Vagina (tissue), 2 donors: ENCODE results near the gene LSM4. TPM values are rescaled to one million over a fixed set of nuclear protein-coding genes. Genes with fewer than 3 reads are reported as not detected.

ENCODE experiments used
- DNase-seq, 2 donors: peaks; one replicate each; pipeline ENCODE4 v3.0.0-alpha.2; 2017; ENCODE audit errors: extremely low spot score in 2 of 2
- H3K27ac ChIP-seq: fragments of 200-600 bp; sonication (generic); one replicate; pipeline ENCODE4 v1.5.1; 2019
- H3K27me3 ChIP-seq: fragments of 200-600 bp; sonication (generic); one replicate; pipeline ENCODE4 v1.5.1; 2019
- H3K36me3 ChIP-seq, 2 donors: fragments of 200-600 bp; sonication (generic); one replicate each; pipeline ENCODE4 v1.5.1; 2017 to 2019
- H3K4me1 ChIP-seq: fragments of 200-600 bp; sonication (generic); one replicate; pipeline ENCODE4 v1.5.1; 2019
- H3K4me3 ChIP-seq, 2 donors: fragments of 200-600 bp; sonication (generic); 1 replicate in 1 of 2; 2 replicates in 1 of 2; pipeline ENCODE4 v1.5.1; 2016 to 2019
- H3K9me3 ChIP-seq: fragments of 200-600 bp; sonication (generic); one replicate; pipeline ENCODE4 v1.5.1; 2019
- CTCF ChIP-seq, 3 experiments: fragments of 450-650 bp in 2 of 3; fragments of 200-600 bp in 1 of 3; sonication (generic) in 1 of 3; IDR thresholded peaks; one replicate each; pipeline ENCODE4 v1.5.1; 2017 to 2019; ENCODE audit warnings: antibody characterized with exemption in 3 of 3, mild to moderate bottlenecking in 2 of 3, moderate library complexity in 2 of 3
- POLR2A ChIP-seq, 2 donors: fragments of 450-650 bp; IDR thresholded peaks; one replicate each; pipeline ENCODE4 v1.6.1; 2017; ENCODE audit warnings: antibody characterized with exemption in 2 of 2, mild to moderate bottlenecking in 2 of 2, moderate library complexity in 2 of 2
- POLR2AphosphoS5 ChIP-seq, 2 donors: sonication (generic); formaldehyde crosslinking; IDR thresholded peaks; one replicate each; pipeline ENCODE4 v1.9.0; 2017; ENCODE audit warnings: antibody characterized with exemption in 2 of 2, mild to moderate bottlenecking in 2 of 2, low read depth in 1 of 2; ENCODE audit not compliant: insufficient read depth in 1 of 2
- intact Hi-C: fragments of 100-400 bp; cut with DNase I; formaldehyde crosslinking; loops from one replicate; pipeline ENCODE4 v1.15.1; 2023
- total RNA-seq: library from RNA; depleted of rRNA; stranded (reverse); fragments of >200 nt; gene quantifications from one replicate; pipeline ENCODE4 v1.2.3, GENCODE V29; 2016

LSM4 gene
- total RNA-seq, 1 donor from 2014 or later = 54.3 TPM

DNA sequence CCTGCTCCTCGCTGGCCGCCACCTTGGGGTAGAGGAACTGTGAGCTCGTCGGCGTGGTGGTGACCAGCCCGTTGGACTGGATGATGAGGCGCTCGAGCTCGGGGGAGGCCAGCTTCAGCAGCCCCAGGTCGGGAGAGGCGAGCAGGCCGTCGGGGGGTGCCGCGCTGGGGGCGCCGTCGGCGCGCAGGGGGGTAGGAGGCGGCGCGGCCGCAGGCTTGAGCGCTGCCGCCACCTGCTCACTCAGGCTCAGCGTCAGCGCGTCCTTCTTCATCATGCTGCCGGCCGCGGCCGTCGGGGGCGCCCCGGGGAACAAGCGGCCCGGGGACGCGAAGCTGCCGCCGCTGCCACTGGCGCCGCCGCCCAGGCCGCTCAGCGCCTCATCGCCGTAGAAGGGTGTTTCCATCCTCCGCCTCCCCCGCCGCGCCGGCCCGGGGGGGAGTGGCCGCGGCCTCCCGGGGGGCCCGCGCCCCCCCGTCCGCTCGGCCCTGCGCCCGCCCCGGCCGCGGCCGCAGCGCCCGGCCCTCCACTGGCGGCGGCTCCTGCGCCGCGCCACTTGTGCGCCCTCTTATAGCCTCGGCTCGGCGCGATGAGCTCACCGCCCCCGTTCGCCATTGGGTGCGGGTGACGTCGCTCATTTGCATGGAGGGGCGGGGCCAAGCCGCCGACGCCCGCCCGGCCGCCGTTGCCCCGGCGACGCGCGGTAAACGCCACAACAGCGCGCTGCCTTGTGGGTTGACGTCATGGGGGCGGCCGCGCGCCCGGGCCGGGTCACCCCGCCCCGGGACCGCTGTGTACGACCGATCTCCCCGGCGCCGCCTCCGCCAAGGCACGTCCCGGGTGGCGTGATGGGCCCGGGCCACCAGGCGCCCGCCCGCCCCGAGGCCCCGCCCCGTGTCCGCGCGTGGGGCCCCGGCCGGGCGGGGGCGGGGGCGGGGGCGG is 41.5 kb downstream of the LSM4 start, which contains the start of gene JUND:
Gene JUND, minus strand, starts transcription at position 541 of the 939 bp plus-strand sequence. Its CDS starts 138 bp downstream, at position 403.
- intact Hi-C loops = loop anchor here (2.0 kb wide), 2 partner anchors 23 to 135 kb away; no protein-coding TSS in a partner anchor
- Histone ChIP-seq H3K36me3 (no peaks in the 10 kb centered on the region), H3K4me3 (peak within 1 kb of the TSS; percentile 83 to 100), H3K27me3 (no peaks in the 10 kb centered on the region), H3K9me3 (no peaks in the 10 kb centered on the region), H3K4me1 (peaks cover 35% of the 10 kb centered on the region), H3K27ac (peak within 1 kb of the TSS; percentile 100)
- peak in 1 of 2 donors; percentile 98 for DNase-seq
- TF ChIP-seq CTCF (IDR thresholded peaks at IDR 0.05) (no peak), POLR2A (IDR thresholded peaks at IDR 0.05) (peak; percentile 64 to 95), POLR2AphosphoS5 (IDR thresholded peaks at IDR 0.05; ENCODE audit: insufficient read depth in 1 of 2, low read depth in 1 of 2) (peak in 1 of 2 donors; percentile 65)

- intact Hi-C loops = loop anchor here (2.0 kb wide), 2 partner anchors 24 to 136 kb away; no protein-coding TSS in a partner anchor
- Histone ChIP-seq H3K27ac (peak overlapping the region; percentile 100), H3K36me3 (no peaks in the 10 kb centered on the region), H3K9me3 (no peaks in the 10 kb centered on the region), H3K4me1 (peaks cover 41% of the 10 kb centered on the region), H3K27me3 (no peaks in the 10 kb centered on the region), H3K4me3 (peak overlapping the region; percentile 83 to 100)
- peak in 1 of 2 donors; percentile 93 for DNase-seq
- peak; percentile 28 to 96 for TF ChIP-seq POLR2A (IDR thresholded peaks at IDR 0.05)
- TF ChIP-seq POLR2AphosphoS5 (IDR thresholded peaks at IDR 0.05; ENCODE audit: insufficient read depth in 1 of 2, low read depth in 1 of 2) = peak; percentile 39 to 99
- TF ChIP-seq CTCF (IDR thresholded peaks at IDR 0.05) = no peak
Observed at GRCh38 chr19:18280247-18281081, 42.4 kb downstream of the LSM4 start.

- peak in 1 of 2 donors; percentile 96 for DNase-seq
- intact Hi-C loops = loop anchor here (1.0 to 2.0 kb wide), 3 partner anchors 25 to 137 kb away; partner anchors contain the start of gene LSM4
- H3K4me1 ChIP-seq = peaks cover 48% of the 10 kb centered on the region
Observed at GRCh38 chr19:18279516-18280246, 43.2 kb downstream of the LSM4 start.

More at GRCh38 chr19:18279516-18280246, 43.2 kb downstream of the LSM4 start:
- TF ChIP-seq CTCF (IDR thresholded peaks at IDR 0.05) = peak; percentile 79 to 97 (median 86)
- peak; percentile 93 to 97 for TF ChIP-seq POLR2AphosphoS5 (IDR thresholded peaks at IDR 0.05; ENCODE audit: insufficient read depth in 1 of 2, low read depth in 1 of 2)
- TF ChIP-seq POLR2A (IDR thresholded peaks at IDR 0.05) = peak; percentile 87 to 97
- Histone ChIP-seq H3K9me3 (no peaks in the 10 kb centered on the region), H3K27ac (peak overlapping the region; percentile 100), H3K27me3 (no peaks in the 10 kb centered on the region), H3K4me3 (peak overlapping the region; percentile 83 to 100), H3K36me3 (no peaks in the 10 kb centered on the region)
